ENCODE results near the gene GSG1. TPM values are rescaled to one million over a fixed set of nuclear protein-coding genes. Genes with fewer than 3 reads are reported as not detected.
"Not testable (repeated sequence)": the region's sequence is repeated elsewhere in the genome, so short reads cannot be mapped to it uniquely, and the experiment has no call there.

The GSG1 gene
- total RNA-seq, 2 donors from 2014 or later, result not detected

- no peaks in the 10 kb centered on the region for H3K4me1 ChIP-seq
- no peak overlapping the region for H3K27ac ChIP-seq
- H3K9me3 ChIP-seq, result no peaks in the 10 kb centered on the region
- TF ChIP-seq, protein P1, sequence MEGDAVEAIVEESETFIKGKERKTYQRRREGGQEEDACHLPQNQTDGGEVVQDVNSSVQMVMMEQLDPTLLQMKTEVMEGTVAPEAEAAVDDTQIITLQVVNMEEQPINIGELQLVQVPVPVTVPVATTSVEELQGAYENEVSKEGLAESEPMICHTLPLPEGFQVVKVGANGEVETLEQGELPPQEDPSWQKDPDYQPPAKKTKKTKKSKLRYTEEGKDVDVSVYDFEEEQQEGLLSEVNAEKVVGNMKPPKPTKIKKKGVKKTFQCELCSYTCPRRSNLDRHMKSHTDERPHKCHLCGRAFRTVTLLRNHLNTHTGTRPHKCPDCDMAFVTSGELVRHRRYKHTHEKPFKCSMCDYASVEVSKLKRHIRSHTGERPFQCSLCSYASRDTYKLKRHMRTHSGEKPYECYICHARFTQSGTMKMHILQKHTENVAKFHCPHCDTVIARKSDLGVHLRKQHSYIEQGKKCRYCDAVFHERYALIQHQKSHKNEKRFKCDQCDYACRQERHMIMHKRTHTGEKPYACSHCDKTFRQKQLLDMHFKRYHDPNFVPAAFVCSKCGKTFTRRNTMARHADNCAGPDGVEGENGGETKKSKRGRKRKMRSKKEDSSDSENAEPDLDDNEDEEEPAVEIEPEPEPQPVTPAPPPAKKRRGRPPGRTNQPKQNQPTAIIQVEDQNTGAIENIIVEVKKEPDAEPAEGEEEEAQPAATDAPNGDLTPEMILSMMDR (IDR thresholded peaks at IDR 0.05), result no peak
- no peaks in the 10 kb centered on the region for H3K27me3 ChIP-seq
- DNase-seq (ENCODE audit: low spot score), result no peak
- peaks cover 42% of the 10 kb centered on the region for H3K36me3 ChIP-seq
- H3K4me3 ChIP-seq, result no peak overlapping the region
These were observed 37.0 kb downstream of the GSG1 start for GRCh38 chr12:13066459-13066858.

DNA sequence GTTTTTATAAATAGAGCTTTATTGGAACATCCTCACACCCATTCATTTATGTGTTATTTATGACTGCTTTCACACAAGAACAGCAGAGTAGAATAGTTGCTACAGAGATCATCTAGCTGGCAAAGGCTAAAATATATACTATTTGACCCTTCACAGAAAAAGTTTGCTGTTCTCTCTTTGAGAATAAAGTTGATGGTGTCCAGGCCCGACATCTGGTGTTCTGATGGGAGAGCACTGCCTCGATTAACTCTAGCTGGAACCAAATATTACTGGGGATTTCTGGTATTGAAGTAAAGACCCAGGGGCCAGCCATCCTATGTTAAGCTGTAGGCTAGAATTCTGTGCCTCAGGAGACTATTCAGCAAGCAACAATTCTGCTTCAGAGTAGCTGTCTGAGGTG, 37.5 kb downstream of the GSG1 start:
- peaks cover 47% of the 10 kb centered on the region for H3K36me3 ChIP-seq
- TF ChIP-seq, protein P1 (IDR thresholded peaks at IDR 0.05), result no peak

DNA sequence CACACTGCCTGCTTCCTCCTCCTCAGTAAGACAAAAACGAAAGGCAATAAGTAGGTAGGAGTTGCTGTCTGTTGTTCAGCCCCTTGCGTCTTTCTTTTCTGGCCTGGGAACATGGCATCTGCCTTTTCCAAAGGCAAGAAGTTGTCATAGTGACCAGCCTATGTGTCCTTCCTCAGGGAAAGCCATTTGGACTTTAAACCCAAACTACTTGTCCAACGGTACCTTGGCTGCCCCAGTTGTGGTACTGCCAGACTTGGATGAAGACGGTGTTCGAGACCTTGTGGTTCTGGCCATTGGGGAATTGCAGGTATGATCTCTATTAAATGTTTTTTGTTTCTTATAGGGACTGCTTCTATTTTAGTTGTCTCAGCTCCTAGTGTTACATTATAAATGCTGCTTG, 40.8 kb downstream of the GSG1 start:
- Histone ChIP-seq H3K9me3 (no peaks in the 10 kb centered on the region), H3K4me1 (no peaks in the 10 kb centered on the region), H3K27ac (no peak overlapping the region), H3K36me3 (peaks cover 35% of the 10 kb centered on the region), H3K27me3 (no peaks in the 10 kb centered on the region), H3K4me3 (no peak overlapping the region)
- DNase-seq (ENCODE audit: low spot score), result no peak
- TF ChIP-seq, protein P1 (IDR thresholded peaks at IDR 0.05), result no peak

More for the DNA sequence above, 37.5 kb downstream of the GSG1 start:
- H3K4me3 ChIP-seq, result no peak overlapping the region
- H3K27me3 ChIP-seq, result no peaks in the 10 kb centered on the region
- no peaks in the 10 kb centered on the region for H3K9me3 ChIP-seq
- H3K4me1 ChIP-seq, result no peaks in the 10 kb centered on the region
- DNase-seq (ENCODE audit: low spot score), result no peak
- H3K27ac ChIP-seq, result no peak overlapping the region

DNA sequence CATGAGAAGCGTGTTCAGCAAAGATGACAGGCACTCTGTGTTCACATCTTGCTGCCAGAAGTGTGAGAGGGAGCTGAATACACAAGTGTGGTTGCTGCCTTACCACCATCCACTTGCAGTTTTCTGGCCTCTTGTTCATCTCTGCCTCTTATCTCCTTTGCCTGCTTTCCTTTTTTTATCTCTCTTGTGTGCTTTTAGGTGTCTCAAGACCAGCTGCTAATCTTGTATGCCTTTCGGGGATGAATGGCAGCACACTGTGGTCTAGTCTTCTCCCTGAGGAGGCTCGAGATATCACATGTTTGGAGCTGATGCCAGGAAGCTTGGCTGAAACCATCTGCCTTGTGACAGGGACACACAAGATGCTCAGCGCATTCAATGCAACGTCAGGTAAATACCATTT, 42.1 kb downstream of the GSG1 start:
- Histone ChIP-seq H3K9me3 (no peaks in the 10 kb centered on the region), H3K27me3 (no peaks in the 10 kb centered on the region), H3K36me3 (peaks cover 24% of the 10 kb centered on the region), H3K4me3 (no peak overlapping the region), H3K4me1 (no peaks in the 10 kb centered on the region), H3K27ac (no peak overlapping the region)
- TF ChIP-seq, protein P1 (IDR thresholded peaks at IDR 0.05), result no peak
- DNase-seq (ENCODE audit: low spot score), result no peak

GRCh38 chr12:13060581-13060980, 42.9 kb downstream of the GSG1 start:
- Histone ChIP-seq H3K4me1 (no peaks in the 10 kb centered on the region), H3K36me3 (peaks cover 22% of the 10 kb centered on the region), H3K27ac (no peak overlapping the region), H3K27me3 (no peaks in the 10 kb centered on the region), H3K9me3 (no peaks in the 10 kb centered on the region), H3K4me3 (no peak overlapping the region)
- DNase-seq (ENCODE audit: low spot score), result no peak
- TF ChIP-seq, protein P1 (IDR thresholded peaks at IDR 0.05), result no peak

DNA sequence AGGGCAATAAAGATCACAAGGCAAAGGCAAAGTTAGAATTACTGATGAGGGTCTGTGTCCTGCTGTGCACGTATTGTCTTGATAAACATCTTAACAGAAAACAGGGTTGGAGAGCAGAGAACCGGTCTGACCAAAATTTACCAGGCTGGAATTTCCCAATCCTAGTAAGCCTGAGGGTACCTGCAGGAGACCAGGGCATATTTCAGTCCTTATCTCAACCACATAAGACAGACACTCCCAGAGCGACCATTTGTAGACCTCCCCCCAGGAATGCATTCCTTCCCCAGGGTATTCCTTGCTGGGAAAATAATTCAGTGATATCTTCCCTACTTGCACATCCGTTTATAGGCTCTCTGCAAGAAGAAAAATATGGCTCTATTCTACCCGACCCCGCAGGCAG, 49.9 kb downstream of the GSG1 start:
- not testable (repeated sequence) for H3K27me3 ChIP-seq; H3K4me1 ChIP-seq; H3K4me3 ChIP-seq; H3K27ac ChIP-seq; H3K9me3 ChIP-seq; DNase-seq (ENCODE audit: low spot score); H3K36me3 ChIP-seq
